DMS153 (cell line): Measurements from ENCODE around the gene GPD1L.
"Not testable (repeated sequence)": the region's sequence is repeated elsewhere in the genome, so short reads cannot be mapped to it uniquely, and the experiment has no call there.

Experiments
- DNase-seq: peaks from one replicate; lab custom pipeline; 2025; lab: John Stamatoyannopoulos, UW

GPD1L gene

DNA sequence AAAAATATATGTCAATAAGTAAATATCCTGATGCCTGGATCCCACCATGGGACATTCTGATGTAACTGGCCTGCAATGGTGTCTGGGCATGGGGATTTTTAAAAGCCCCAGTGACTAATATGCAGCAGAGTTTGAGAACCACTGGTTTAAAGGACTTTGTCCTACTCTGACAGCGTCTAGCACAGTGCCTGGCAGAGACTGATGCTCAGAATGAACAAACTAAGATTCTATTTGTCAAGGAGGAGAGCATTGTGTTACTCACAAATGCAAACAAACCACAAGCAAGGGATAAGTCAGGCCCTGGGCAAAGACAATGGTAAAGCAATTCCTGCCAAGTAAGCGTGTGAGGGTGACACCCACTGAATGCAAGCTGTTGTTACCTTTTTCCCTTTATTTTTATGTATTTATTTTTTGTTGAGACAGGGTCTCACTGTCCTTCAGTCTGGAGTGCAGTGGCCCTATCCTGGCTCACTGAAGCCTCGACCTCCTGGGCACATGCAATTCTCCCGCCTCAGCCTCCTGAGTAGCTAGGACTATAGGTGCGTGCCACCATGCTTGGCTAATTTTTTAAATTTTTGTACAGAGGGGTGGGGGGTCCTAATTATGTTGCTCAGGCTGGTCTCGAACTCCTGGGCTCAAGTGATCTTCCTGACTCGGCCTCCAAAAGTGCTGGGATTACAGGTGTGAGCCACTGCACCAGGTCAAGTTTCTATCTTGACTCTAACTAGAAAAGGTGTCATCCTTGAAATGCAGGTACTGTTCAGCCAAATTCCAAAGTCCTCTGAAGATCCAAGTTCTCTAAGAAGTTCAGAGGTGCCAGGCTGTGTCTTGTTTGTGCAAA is 909 bp upstream of the GPD1L start:
- DNase-seq, result no peak

- no peak for DNase-seq
These were observed 526 bp downstream of the GPD1L start for GRCh38 chr3:32106929-32107362.

DNA sequence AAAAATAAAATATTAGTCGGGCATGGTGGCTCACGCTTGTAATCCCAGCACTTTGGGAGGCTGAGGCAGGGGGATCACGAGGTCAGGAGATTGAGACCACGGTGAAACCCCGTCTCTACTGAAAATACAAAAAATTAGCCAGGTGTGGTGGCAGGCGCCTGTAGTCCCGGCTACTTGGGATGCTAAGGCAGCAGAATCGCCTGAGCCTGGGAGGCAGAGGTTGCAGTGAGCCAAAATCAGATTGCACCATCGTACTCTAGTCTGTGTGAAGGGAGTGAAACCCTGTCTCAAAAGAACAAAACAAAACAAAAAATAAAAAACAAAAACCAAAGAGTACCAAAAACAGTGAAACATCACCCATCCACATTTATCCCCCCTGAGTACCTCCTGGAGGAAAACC is 1.8 kb downstream of the GPD1L start:
- not testable (repeated sequence) for DNase-seq

DNA sequence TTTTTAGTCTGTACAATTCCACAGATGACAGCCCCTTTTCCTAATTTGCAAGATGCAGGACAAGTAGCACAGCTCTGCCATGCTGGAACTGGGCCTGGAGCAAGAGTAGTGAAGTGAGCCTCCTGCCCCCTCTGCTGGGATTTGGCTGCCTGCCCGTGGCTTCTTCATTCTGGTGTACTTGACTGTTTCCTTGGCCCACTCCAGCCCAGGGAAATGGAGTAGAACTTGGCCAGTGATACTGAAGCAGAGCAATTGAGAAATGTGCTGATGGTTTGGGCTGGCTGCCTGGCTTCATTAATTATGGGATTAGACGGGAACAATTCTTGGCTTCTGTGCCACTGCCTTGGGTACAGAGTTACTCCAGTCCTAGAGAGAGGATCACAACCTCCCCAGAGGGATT is 2.8 kb downstream of the GPD1L start:
- DNase-seq, result no peak

DNA sequence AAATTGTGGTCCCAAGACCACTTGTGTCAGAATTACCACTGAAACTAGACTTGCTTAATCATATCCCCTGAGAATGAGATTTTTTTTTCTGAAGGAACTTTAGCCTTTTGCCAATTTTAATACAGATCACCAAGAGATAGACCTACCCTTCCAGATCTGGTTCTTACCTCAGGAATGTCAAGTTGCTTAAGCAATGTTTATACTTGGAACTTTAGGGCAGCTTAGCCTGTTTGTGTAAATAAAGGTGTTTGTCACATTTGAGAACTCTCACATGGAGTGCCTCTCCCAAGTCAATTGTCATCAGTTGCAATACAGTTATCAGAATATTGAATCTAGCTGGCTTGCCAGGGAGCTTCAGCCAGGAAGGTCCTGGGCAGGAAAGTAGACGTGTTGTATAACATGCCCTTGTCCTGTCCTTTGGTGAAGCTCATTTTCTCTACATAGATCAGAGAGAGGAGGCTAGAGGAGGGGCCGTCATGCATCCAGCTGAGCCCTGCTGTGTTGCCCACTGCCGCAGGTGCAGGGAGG is 3.9 kb downstream of the GPD1L start:
- DNase-seq, result no peak

DNA sequence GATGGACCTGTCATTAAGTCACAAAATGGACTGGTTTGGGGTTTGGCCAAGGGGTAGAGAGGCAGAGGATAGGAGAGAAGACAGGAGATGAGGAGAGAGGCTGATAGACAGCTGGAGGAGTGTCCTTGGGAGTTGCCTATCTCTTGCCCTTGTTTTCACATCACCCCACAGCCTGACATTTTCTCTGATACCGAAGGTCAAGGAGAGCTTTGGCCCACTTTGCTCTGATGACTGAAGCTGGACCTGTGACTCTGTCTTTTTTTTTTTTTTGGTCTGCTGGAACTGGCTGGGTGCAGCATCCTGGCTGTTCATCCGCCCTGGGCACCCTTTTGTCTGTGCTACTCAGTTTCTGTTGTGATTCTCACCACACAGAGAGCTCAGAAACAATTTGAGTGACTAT is 5.1 kb downstream of the GPD1L start:
- DNase-seq, result no peak

DNA sequence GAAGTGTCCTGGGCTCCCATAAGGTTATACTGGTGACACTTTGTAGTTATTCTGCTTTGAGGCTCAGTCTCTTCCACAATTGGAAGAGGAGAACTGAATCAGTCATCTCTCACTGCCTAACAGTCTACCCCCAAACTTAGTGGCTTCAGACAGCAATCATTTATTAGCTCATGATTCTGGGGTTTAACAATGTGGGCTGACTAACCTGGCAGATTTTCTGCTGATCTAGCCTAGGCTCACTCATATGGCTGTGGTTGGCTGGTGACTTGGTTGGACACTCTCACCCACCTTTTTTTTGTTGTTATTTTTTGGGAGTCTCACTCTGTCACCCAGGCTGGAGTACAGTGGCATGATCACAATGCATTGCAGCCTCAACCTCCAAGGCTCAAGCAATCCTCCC is 7.1 kb downstream of the GPD1L start:
- no peak for DNase-seq

DNA sequence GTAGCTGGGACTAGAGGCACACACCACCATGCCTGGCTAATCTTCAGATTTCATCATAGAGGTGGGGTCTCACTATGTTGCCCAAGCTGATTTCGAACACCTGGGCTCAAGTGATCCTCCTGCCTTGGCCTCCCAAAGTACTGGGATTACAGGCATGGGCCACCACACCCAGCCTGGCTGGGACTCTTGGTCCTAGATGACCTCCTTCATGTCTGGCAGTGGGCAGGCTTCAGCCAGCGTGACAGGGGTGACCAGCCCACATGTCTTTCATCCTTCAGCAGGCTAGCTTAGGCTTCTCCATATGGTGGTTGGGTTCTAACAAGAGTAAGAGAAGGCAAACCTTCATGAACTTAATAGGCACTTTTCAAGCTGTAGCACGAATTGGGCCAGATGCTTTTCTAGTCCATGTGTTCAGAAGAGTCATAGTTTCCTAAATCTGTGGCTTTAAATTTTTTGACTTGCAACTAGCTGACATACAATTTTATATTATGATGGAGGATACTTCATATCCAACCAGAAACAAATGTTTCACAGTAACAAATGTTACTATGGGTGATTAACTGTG is 7.6 kb downstream of the GPD1L start:
- DNase-seq, result no peak

- DNase-seq, result not testable (repeated sequence)
These were observed 8.3 kb downstream of the GPD1L start for GRCh38 chr3:32114546-32115386.

DNA sequence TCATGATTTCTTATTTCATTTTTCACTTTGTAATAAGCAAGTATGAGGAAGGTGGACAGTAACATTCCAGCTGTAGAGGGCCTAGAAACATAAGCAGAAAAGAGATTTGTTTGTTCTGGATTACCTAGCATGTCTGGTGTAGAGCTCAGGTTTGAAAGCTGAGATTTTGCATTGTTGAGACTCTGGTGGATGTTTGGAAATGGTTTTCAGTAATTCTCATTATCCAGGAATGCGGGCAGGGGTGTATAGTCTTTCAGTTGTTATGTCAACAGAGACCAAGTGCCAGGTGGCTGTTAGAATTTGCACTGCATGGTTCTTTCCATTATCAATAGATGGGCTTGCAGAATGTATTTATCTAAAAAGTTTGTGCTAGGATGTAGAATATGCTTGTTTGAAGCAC is 10.9 kb downstream of the GPD1L start:
- no peak for DNase-seq

GRCh38 chr3:32118215-32118614 is 11.8 kb downstream of the GPD1L start:
- no peak for DNase-seq

- no peak for DNase-seq
These were observed 14.1 kb downstream of the GPD1L start for GRCh38 chr3:32120471-32120870.

DNA sequence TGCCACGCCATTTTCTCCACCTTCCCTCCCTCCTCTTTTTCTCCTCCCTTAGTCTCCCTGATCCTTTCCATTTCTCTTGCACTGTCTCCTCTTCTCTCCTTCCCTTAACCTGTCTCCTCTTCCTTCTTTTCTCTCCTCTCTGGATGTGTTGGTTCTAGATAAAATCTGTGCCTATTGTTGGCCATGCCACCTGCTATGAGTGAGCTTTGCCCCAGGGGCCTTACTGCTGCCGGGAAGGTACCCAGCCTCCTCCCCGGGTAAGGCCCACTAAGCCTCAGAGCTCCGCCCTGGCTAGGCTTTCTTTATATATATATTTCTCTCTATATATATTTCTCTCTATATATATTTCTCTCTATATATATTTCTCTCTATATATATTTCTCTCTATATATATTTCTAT is 14.7 kb downstream of the GPD1L start:
- no peak for DNase-seq

- DNase-seq, result no peak
These were observed 17.2 kb downstream of the GPD1L start for GRCh38 chr3:32123620-32124019.

- DNase-seq, result no peak
These were observed 18.6 kb downstream of the GPD1L start for GRCh38 chr3:32125012-32125411.

DNA sequence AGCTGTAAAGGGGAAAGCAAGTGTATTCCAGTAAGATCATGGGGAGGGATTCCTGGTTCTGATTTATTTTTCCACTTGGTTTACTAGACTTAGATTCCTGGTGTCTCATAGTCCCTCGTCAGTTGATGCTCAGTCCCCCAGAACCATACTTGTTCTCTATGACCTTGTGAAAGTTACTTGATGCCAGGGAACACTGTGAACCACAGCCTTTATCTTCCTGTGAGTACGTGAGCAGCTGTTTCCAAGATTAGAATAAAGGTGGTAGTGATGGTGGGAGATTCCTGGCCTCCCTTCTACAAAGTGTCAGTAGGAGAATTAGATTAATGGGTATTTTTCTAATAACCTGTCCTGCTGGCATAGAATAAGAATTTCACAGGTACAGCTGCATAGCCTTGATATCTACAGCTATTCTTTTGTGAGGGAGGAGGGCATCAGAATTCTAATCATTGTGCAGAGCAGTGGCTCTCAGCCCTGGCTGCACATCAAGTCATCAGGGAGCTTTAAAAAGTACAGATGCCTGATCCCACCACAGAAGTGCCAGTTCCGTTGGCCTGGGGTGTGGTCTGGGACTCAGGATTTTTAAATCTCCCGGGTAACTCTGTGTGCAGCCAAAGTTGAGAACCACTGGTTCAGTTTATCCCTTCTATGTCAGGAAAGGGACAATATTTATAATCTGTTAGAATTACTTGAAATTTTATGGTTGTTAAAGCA is 20.0 kb downstream of the GPD1L start:
- no peak for DNase-seq

GRCh38 chr3:32127219-32127826 is 20.9 kb downstream of the GPD1L start:
- no peak for DNase-seq

DNA sequence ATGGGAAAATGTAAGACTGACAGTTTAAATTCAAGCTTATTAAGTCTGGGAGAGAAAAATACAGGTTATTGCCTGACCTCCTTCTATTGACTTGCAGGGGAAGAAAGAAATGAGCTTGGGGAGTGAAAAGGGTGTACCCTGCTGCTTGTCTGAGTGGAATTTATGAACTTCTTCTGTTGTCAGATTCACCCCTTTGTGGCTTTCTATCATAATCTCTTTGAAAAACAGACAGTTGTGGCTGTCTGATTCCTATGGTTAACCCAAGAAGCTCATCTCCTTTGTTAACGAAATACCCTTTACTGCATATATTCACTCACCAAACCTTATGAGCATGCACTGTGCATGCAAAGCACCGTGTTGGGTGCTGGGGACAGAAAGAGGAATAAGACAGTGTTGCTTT is 22.5 kb downstream of the GPD1L start:
- DNase-seq, result no peak

GRCh38 chr3:32129832-32130231 is 23.4 kb downstream of the GPD1L start:
- no peak for DNase-seq

DNA sequence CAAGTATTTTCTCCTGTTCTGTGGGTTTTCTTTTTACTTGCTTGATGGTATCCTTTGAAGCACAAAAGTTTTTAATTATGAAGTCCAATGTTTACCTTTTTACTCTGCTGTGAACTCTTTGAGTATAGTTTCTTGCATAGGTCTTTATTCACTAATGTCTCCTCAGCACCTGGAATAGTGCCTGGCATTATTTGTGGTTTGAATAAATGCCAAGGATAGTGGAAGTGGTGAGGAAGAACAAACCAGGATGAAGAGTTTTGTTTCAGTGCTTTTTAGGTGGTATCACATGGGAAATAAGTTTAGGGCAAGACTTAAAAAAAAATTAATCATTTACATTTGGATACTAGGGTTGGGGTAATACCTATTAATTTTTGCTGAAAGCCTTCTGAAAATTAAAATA is 25.7 kb downstream of the GPD1L start:
- DNase-seq, result no peak

- no peak for DNase-seq
These were observed 26.3 kb downstream of the GPD1L start for GRCh38 chr3:32132706-32133105.

DNA sequence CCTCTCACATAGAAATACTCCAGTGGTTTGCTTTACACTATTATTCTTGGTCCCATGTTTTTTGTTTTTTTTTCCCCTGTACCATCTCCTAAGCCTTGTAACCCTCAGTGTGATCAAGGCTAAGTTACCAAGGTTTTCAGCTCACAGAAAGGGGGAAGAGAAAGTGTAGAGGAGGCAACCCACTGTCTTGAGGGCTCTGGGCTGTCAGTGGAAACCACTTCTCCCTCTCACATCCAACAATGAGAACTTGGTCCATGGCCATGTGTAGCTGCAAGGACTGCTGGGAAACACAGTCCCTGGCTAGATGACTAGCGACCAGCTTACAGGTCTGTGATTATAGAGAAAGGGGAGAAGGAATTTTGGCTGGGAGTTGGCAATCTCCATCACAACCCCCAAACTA is 30.3 kb downstream of the GPD1L start:
- no peak for DNase-seq
